ENCODE data around the gene LDHD. TPM values are rescaled to one million over a fixed set of nuclear protein-coding genes. Genes with fewer than 3 reads are reported as not detected.

Gene LDHD
- total RNA-seq, 6 experiments from 2014 or later: 0.58 to 2.0 (median 0.77) TPM

GRCh38 chr16:75120253-75120652 lies 3.7 kb upstream of the LDHD start:
- TF ChIP-seq, protein P1, sequence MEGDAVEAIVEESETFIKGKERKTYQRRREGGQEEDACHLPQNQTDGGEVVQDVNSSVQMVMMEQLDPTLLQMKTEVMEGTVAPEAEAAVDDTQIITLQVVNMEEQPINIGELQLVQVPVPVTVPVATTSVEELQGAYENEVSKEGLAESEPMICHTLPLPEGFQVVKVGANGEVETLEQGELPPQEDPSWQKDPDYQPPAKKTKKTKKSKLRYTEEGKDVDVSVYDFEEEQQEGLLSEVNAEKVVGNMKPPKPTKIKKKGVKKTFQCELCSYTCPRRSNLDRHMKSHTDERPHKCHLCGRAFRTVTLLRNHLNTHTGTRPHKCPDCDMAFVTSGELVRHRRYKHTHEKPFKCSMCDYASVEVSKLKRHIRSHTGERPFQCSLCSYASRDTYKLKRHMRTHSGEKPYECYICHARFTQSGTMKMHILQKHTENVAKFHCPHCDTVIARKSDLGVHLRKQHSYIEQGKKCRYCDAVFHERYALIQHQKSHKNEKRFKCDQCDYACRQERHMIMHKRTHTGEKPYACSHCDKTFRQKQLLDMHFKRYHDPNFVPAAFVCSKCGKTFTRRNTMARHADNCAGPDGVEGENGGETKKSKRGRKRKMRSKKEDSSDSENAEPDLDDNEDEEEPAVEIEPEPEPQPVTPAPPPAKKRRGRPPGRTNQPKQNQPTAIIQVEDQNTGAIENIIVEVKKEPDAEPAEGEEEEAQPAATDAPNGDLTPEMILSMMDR (IDR thresholded peaks at IDR 0.05): no peak
- Mint-ChIP-seq H3K27ac (no peak overlapping the region), H3K9me3 (peaks cover 17% of the 10 kb centered on the region), H3K27me3 (ENCODE audit: insufficient read depth) (peaks cover 6% of the 10 kb centered on the region), H3K36me3 (ENCODE audit: low read depth) (peaks cover 13% of the 10 kb centered on the region), H3K4me3 (no peak overlapping the region), H3K4me1 (ENCODE audit: low read depth) (peaks cover 6% of the 10 kb centered on the region)
- DNase-seq: no peak

GRCh38 chr16:75118943-75119539 lies 2.5 kb upstream of the LDHD start:
- Mint-ChIP-seq H3K27ac (no peak overlapping the region), H3K27me3 (ENCODE audit: insufficient read depth) (peaks cover 6% of the 10 kb centered on the region), H3K36me3 (ENCODE audit: low read depth) (peaks cover 13% of the 10 kb centered on the region), H3K9me3 (peaks cover 17% of the 10 kb centered on the region), H3K4me1 (ENCODE audit: low read depth) (peaks cover 6% of the 10 kb centered on the region), H3K4me3 (no peak overlapping the region)
- DNase-seq: no peak
- TF ChIP-seq, protein P1 (IDR thresholded peaks at IDR 0.05): no peak

- Mint-ChIP-seq H3K9me3 (peaks cover 8% of the 10 kb centered on the region), H3K27ac (no peak overlapping the region), H3K4me1 (ENCODE audit: low read depth) (peaks cover 6% of the 10 kb centered on the region), H3K4me3 (peak overlapping the region; percentile 80; the same call in 1 of the 2 replicates), H3K36me3 (ENCODE audit: low read depth) (peaks cover 5% of the 10 kb centered on the region), H3K27me3 (ENCODE audit: insufficient read depth) (peaks cover 6% of the 10 kb centered on the region)
- TF ChIP-seq, protein P1 (IDR thresholded peaks at IDR 0.05): no peak
- DNase-seq: no peak
Measured at GRCh38 chr16:75116911-75117245, 298 bp upstream of the LDHD start.

DNA sequence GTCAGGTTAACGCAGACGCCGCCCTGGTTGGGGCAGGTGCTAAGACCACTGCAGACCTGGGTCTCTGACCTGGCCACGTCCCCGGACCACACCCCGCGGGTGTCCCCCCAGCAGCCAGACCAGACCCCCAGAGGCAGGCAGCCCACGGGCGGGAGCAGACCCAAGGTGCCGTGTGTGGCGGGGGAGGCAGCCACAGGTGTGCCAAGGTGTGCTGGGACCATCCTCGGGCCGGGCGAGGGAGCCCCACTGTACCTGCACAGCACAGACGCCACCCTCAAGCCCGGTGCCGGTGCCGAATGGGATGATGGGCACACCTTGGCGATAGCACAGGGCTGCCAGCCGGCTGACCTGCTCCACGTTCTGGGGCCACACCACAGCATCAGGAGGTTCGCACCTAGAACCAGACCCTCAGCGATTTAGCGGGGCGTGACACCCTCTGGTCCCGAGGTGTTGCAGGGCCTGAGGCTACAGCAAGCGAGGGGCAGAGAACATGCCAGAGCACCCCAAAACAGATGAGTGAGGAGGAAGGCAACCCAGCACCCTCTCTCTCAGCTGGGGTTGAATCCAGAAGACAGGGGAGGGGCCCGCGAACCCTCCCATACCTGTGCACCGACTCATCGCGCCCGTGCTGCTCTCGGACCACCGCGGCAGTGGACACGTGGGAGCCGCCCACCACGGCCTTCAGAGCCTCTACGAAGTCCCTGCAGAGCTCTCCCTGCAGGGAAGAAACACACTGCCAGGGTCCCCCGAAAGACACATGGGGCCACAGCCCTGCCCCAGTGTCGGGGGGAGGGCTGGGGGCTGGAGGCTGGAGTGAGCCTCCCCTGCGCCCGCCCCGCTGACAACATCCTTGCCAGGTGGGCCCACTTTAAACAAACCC lies 1.4 kb downstream of the LDHD start:
- H3K4me1 Mint-ChIP-seq (ENCODE audit: low read depth): peaks cover 20% of the 10 kb centered on the region

DNA sequence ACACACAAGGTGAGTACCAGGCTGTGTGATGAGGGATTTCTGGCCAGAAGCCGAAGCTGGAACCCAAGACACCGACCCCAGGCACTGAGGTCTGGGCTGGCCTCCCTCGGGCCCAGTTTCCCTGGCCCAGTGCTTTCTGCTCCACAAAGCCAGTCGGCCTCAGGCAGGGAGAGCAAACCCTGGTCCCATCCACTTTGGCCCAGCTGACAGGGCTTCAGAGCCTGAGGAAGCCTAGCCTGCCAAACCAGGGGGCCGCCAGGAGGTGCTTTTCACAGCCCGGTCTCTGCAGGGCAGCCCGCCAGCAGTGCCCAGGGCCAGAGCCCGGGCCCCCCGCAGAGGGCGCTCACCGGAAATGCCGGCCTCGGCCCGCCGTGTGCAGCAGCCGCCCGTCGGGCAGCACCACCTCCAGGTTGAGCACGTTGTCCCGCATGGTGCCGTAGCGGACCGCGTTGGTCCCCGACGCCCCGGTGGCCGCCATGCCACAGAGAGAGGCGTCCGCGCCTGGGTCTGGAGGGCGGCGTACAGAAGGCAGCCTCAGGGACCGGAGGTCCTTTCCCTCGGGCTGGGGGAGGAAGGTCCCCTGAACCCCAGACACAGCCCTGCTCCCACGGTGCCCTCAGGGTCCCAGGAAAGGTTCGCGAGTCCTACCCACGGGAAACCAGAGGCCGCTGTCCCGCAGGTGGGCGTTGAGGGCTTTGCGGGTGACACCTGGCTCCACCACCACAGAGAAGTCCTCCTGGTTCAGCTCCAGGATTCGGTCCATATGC lies 2.2 kb downstream of the LDHD start:
- Mint-ChIP-seq H3K27ac (no peak overlapping the region), H3K9me3 (no peaks in the 10 kb centered on the region), H3K4me1 (ENCODE audit: low read depth) (peaks cover 28% of the 10 kb centered on the region), H3K27me3 (ENCODE audit: insufficient read depth) (peaks cover 6% of the 10 kb centered on the region), H3K36me3 (ENCODE audit: low read depth) (no peaks in the 10 kb centered on the region), H3K4me3 (no peak overlapping the region)
- no peak for DNase-seq
- TF ChIP-seq, protein P1 (IDR thresholded peaks at IDR 0.05): no peak; the same call in 1 of the 2 replicates

More for the DNA sequence above, 1.4 kb downstream of the LDHD start:
- Mint-ChIP-seq H3K27me3 (ENCODE audit: insufficient read depth) (peaks cover 6% of the 10 kb centered on the region), H3K4me3 (no peak overlapping the region), H3K9me3 (no peaks in the 10 kb centered on the region), H3K27ac (no peak overlapping the region), H3K36me3 (ENCODE audit: low read depth) (no peaks in the 10 kb centered on the region)
- DNase-seq: no peak
- TF ChIP-seq, protein P1 (IDR thresholded peaks at IDR 0.05): no peak
